CD4-positive, alpha-beta T cell (primary cell): ENCODE data around the gene STX4. TPM values are rescaled to one million over a fixed set of nuclear protein-coding genes. Genes with fewer than 3 reads are reported as not detected.

ENCODE experiments used
- ATAC-seq: fragments of 200-7000 bp; cut with Tn5 transposase; one replicate; pipeline ENCODE4 v1.10.0; 2022; ENCODE audit warnings: mild to moderate bottlenecking; ENCODE audit not compliant: poor library complexity
- CTCF ChIA-PET: fragments of 350-600 bp; sonication (Branson Sonifier 250); formaldehyde crosslinking; loops from one replicate; lab custom pipeline; 2021; ENCODE audit warnings: antibody characterized with exemption, inconsistent platforms; lab: Charles Lee
- POLR2A ChIA-PET: fragments of 350-600 bp; sonication (Branson Sonifier 250); formaldehyde crosslinking; loops from one replicate; lab custom pipeline; 2021; ENCODE audit warnings: antibody characterized with exemption, inconsistent platforms; lab: Charles Lee
- DNase-seq, 14 experiments: peaks; one replicate each; pipeline ENCODE4 v3.0.0-alpha.2; 2013 to 2020; ENCODE audit warnings: mixed read lengths in 2 of 14
- H3K27ac ChIP-seq, 2 donors: one replicate each; pipeline versions ENCODE4 v1.5.1 to v1.7.0; 2013; ENCODE audit warnings: low read length in 2 of 2, low read depth in 1 of 2, mild to moderate bottlenecking in 1 of 2
- H3K27me3 ChIP-seq, 2 experiments: 1 replicate in 1 of 2; 2 replicates in 1 of 2; pipeline versions ENCODE4 v1.6.1 to v1.7.0; 2013; ENCODE audit warnings: low read length in 2 of 2, control low read depth in 1 of 2, mild to moderate bottlenecking in 1 of 2, moderate library complexity in 1 of 2; ENCODE audit not compliant: insufficient read depth in 2 of 2, control insufficient read depth in 1 of 2
- H3K36me3 ChIP-seq: one replicate; pipeline ENCODE4 v1.6.1; 2013; ENCODE audit warnings: low read length, control low read depth; ENCODE audit not compliant: insufficient read depth
- H3K4me1 ChIP-seq: one replicate; pipeline ENCODE4 v1.6.1; 2013; ENCODE audit warnings: low read length, control low read depth; ENCODE audit not compliant: insufficient read depth
- H3K4me3 ChIP-seq: one replicate; pipeline ENCODE4 v1.5.1; 2013; ENCODE audit warnings: mild to moderate bottlenecking, low read length, moderate library complexity
- H3K9me3 ChIP-seq, 2 experiments: 1 replicate in 1 of 2; 2 replicates in 1 of 2; pipeline versions ENCODE4 v1.6.1 to v1.7.0; 2013; ENCODE audit warnings: low read length in 2 of 2, mild to moderate bottlenecking in 2 of 2, control low read depth in 1 of 2, moderate library complexity in 1 of 2; ENCODE audit not compliant: control insufficient read depth in 1 of 2, insufficient read depth in 1 of 2
- H3K27ac Mint-ChIP-seq: one replicate; pipeline ENCODE4 v1.8.0; 2020; ENCODE audit warnings: mixed read lengths
- H3K27me3 Mint-ChIP-seq: one replicate; pipeline ENCODE4 v1.8.0; 2021; ENCODE audit warnings: mixed read lengths
- H3K36me3 Mint-ChIP-seq: one replicate; pipeline ENCODE4 v1.8.0; 2021; ENCODE audit warnings: low read depth, mixed read lengths
- H3K4me1 Mint-ChIP-seq: one replicate; pipeline ENCODE4 v1.8.0; 2021; ENCODE audit warnings: low read depth, mixed read lengths
- H3K4me3 Mint-ChIP-seq: one replicate; pipeline ENCODE4 v1.8.0; 2020; ENCODE audit warnings: mild to moderate bottlenecking, mixed read lengths
- H3K9me3 Mint-ChIP-seq: one replicate; pipeline ENCODE4 v1.8.0; 2020; ENCODE audit warnings: mixed read lengths
- CTCF ChIP-seq: fragments of 200-600 bp; IDR thresholded peaks from one replicate; pipeline ENCODE4 v1.8.0; 2022; ENCODE audit warnings: antibody characterized with exemption, mild to moderate bottlenecking
- intact Hi-C, 2 experiments: fragments of 100-400 bp; cut with DNase I in 1 of 2; cut with micrococcal nuclease in 1 of 2; formaldehyde crosslinking; loops; one replicate each; pipeline versions ENCODE4 v1.15.1 to v1.9.0; 2023 to 2025; cut with DNase I, micrococcal nuclease
- total RNA-seq, 174 experiments: library from RNA in 2 of 174; stranded (reverse) in 2 of 174; gene quantifications; one replicate each; pipeline ENCODE4 v1.2.3 and lab custom pipeline; 2021 to 2026

The STX4 gene
- total RNA-seq, 2 experiments from 2014 or later, result 54.1 to 55.2 TPM

- DNase-seq, result no peak
- Mint-ChIP-seq H3K36me3 (peaks cover 37% of the 10 kb centered on the region), H3K4me1 (peaks cover 8% of the 10 kb centered on the region), H3K27me3 (no peaks in the 10 kb centered on the region), H3K9me3 (no peaks in the 10 kb centered on the region), H3K27ac (no peak overlapping the region), H3K4me3 (no peak overlapping the region)
- CTCF ChIA-PET, result no interaction called here
- intact Hi-C loops, result no loop called here
- TF ChIP-seq CTCF, result no peak
- no peaks in the 10 kb centered on the region for H3K27me3 ChIP-seq
- H3K27ac ChIP-seq, result no peak overlapping the region
- no peak overlapping the region for H3K4me3 ChIP-seq
- peaks cover 8% of the 10 kb centered on the region for H3K4me1 ChIP-seq
- ATAC-seq, result no peak
- POLR2A ChIA-PET, result interaction anchor here (0.7 to 1.2 kb wide), 2 partner anchors 12 to 56 kb away, joined by 5 to 7 read pairs; partner anchors contain the start of genes ZNF646 and ZNF668
- peaks cover 44% of the 10 kb centered on the region for H3K36me3 ChIP-seq
- no peaks in the 10 kb centered on the region for H3K9me3 ChIP-seq
These were observed 52.7 kb downstream of the STX4 start for GRCh38 chr16:31085873-31086628.

- peaks cover 37% of the 10 kb centered on the region for H3K36me3 Mint-ChIP-seq
- intact Hi-C loops, result no loop called here
- no peak overlapping the region for H3K27ac Mint-ChIP-seq
- Histone ChIP-seq H3K4me1 (peaks cover 8% of the 10 kb centered on the region), H3K9me3 (no peaks in the 10 kb centered on the region), H3K27me3 (no peaks in the 10 kb centered on the region), H3K36me3 (peaks cover 39% of the 10 kb centered on the region), H3K4me3 (no peak overlapping the region), H3K27ac (no peak overlapping the region)
- no peak for TF ChIP-seq CTCF
- no peaks in the 10 kb centered on the region for H3K9me3 Mint-ChIP-seq
- POLR2A ChIA-PET, result interaction anchor here (1.2 kb wide), 1 partner anchor 55 kb away, joined by 7 read pairs; no protein-coding TSS in a partner anchor
- no peak for ATAC-seq
- no peak overlapping the region for H3K4me3 Mint-ChIP-seq
- CTCF ChIA-PET, result no interaction called here
- peaks cover 8% of the 10 kb centered on the region for H3K4me1 Mint-ChIP-seq
- DNase-seq, result no peak
- H3K27me3 Mint-ChIP-seq, result no peaks in the 10 kb centered on the region
These were observed 53.2 kb downstream of the STX4 start for GRCh38 chr16:31086629-31086906.

- CTCF ChIA-PET, result no interaction called here
- Mint-ChIP-seq H3K27ac (no peak overlapping the region), H3K36me3 (peaks cover 34% of the 10 kb centered on the region), H3K27me3 (no peaks in the 10 kb centered on the region), H3K4me3 (no peak overlapping the region), H3K9me3 (no peaks in the 10 kb centered on the region), H3K4me1 (peaks cover 5% of the 10 kb centered on the region)
- POLR2A ChIA-PET, result no interaction called here
- Histone ChIP-seq H3K9me3 (no peaks in the 10 kb centered on the region), H3K4me3 (no peak overlapping the region), H3K27me3 (no peaks in the 10 kb centered on the region), H3K36me3 (peaks cover 34% of the 10 kb centered on the region), H3K4me1 (no peaks in the 10 kb centered on the region), H3K27ac (no peak overlapping the region)
- no peak for TF ChIP-seq CTCF
- ATAC-seq (no peak), DNase-seq (no peak)
- intact Hi-C loops, result no loop called here
These were observed 54.1 kb downstream of the STX4 start for GRCh38 chr16:31087481-31087880.
